GM23338 (cell line): ENCODE results near the gene FAF1. TPM values are rescaled to one million over a fixed set of nuclear protein-coding genes. Genes with fewer than 3 reads are reported as not detected.

ENCODE experiments used
- ATAC-seq: fragments of 200-7000 bp; cut with Tn5 transposase; 3 replicates; pipeline ENCODE4 v1.9.1; 2020
- DNase-seq: peaks from one replicate; pipeline ENCODE4 v3.0.0-alpha.2; 2015; ENCODE audit warnings: low spot score
- H2AFZ ChIP-seq: fragments of 200-600 bp; sonication (generic); 2 replicates; pipeline ENCODE4 v1.8.0; 2016; ENCODE audit warnings: antibody characterized with exemption, mild to moderate bottlenecking, moderate library complexity
- H3F3A ChIP-seq: fragments of 200-600 bp; sonication (generic); replicated peaks from 2 replicates; pipeline ENCODE4 v1.8.0; 2017; ENCODE audit warnings: antibody characterized with exemption, mixed run types, low read depth
- H3K27ac ChIP-seq: fragments of 200-600 bp; sonication (generic); 2 replicates; pipeline ENCODE4 v1.6.1; 2016; ENCODE audit warnings: low read depth
- H3K27me3 ChIP-seq: fragments of 200-600 bp; sonication (generic); 2 replicates; pipeline ENCODE4 v1.8.0; 2016; ENCODE audit warnings: mild to moderate bottlenecking, mixed run types, moderate library complexity; ENCODE audit not compliant: insufficient read depth
- H3K36me3 ChIP-seq: fragments of 200-600 bp; sonication (generic); 2 replicates; pipeline ENCODE4 v1.8.0; 2016; ENCODE audit warnings: mild to moderate bottlenecking; ENCODE audit not compliant: insufficient read depth
- H3K4me1 ChIP-seq: fragments of 200-600 bp; sonication (generic); 2 replicates; pipeline ENCODE4 v1.8.0; 2016; ENCODE audit warnings: mild to moderate bottlenecking, moderate library complexity; ENCODE audit not compliant: insufficient read depth
- H3K4me2 ChIP-seq: fragments of 200-600 bp; sonication (generic); 2 replicates; pipeline ENCODE4 v1.7.1; 2017; ENCODE audit warnings: mixed run types
- H3K4me3 ChIP-seq: fragments of 200-600 bp; sonication (generic); 2 replicates; pipeline ENCODE4 v1.6.1; 2016; ENCODE audit warnings: mixed run types
- H3K79me2 ChIP-seq: fragments of 200-600 bp; sonication (generic); replicated peaks from 2 replicates; pipeline ENCODE4 v1.8.0; 2017; ENCODE audit warnings: mild to moderate bottlenecking; ENCODE audit not compliant: insufficient read depth
- H3K9me2 ChIP-seq: fragments of 200-600 bp; sonication (generic); 2 replicates; pipeline ENCODE4 v1.8.0; 2017; ENCODE audit not compliant: insufficient read depth
- H4K20me1 ChIP-seq: fragments of 200-600 bp; sonication (generic); replicated peaks from 2 replicates; pipeline ENCODE4 v1.8.0; 2017; ENCODE audit warnings: mild to moderate bottlenecking; ENCODE audit not compliant: insufficient read depth
- H3K27ac Mint-ChIP-seq: 2 replicates; pipeline ENCODE4 v1.8.0; 2020; ENCODE audit warnings: inconsistent platforms, mild to moderate bottlenecking, moderate library complexity, mixed read lengths
- H3K27me3 Mint-ChIP-seq: 3 replicates; pipeline ENCODE4 v1.8.0; 2022; ENCODE audit warnings: low read depth, mild to moderate bottlenecking, moderate library complexity, mixed read lengths, inconsistent platforms; ENCODE audit not compliant: insufficient read depth, poor library complexity
- H3K36me3 Mint-ChIP-seq: 3 replicates; pipeline ENCODE4 v1.8.0; 2021; ENCODE audit warnings: low read depth, mild to moderate bottlenecking, inconsistent platforms, moderate library complexity, mixed read lengths
- H3K4me1 Mint-ChIP-seq: 3 replicates; pipeline ENCODE4 v1.8.0; 2020; ENCODE audit warnings: mild to moderate bottlenecking, inconsistent platforms, mixed read lengths
- H3K4me3 Mint-ChIP-seq: 3 replicates; pipeline ENCODE4 v1.8.0; 2021; ENCODE audit warnings: moderate library complexity, mild to moderate bottlenecking, inconsistent platforms, mixed read lengths
- H3K9me3 Mint-ChIP-seq: 3 replicates; pipeline ENCODE4 v1.8.0; 2020; ENCODE audit warnings: moderate library complexity, mild to moderate bottlenecking, inconsistent platforms, mixed read lengths
- CTCF ChIP-seq, 2 experiments: fragments of 200-600 bp in 1 of 2; sonication (generic) in 1 of 2; conservative IDR thresholded peaks; 2 replicates each; pipeline versions ENCODE4 v1.5.1 to v1.6.1; 2016 to 2017; ENCODE audit warnings: antibody characterized with exemption in 2 of 2, low read depth in 2 of 2, mild to moderate bottlenecking in 2 of 2, moderate library complexity in 1 of 2
- ETS1 ChIP-seq: IDR thresholded peaks from 2 replicates; pipeline ENCODE4 v1.6.1; 2016; ENCODE audit warnings: antibody characterized with exemption
- EZH2 ChIP-seq: fragments of 200-600 bp; sonication (generic); IDR thresholded peaks from one replicate; pipeline ENCODE4 v1.8.0; 2017; ENCODE audit warnings: antibody characterized with exemption, mild to moderate bottlenecking, low read depth; ENCODE audit not compliant: unreplicated experiment
- EZH2phosphoT487 ChIP-seq: fragments of 200-600 bp; sonication (generic); IDR thresholded peaks from one replicate; pipeline ENCODE4 v1.8.1; 2018; ENCODE audit warnings: antibody characterized with exemption; ENCODE audit not compliant: unreplicated experiment
- STAT1 ChIP-seq: IDR thresholded peaks from one replicate; pipeline ENCODE4 v1.6.1; 2016; ENCODE audit warnings: antibody characterized with exemption; ENCODE audit not compliant: unreplicated experiment
- ZNF114 ChIP-seq: fragments of 250-450 bp; sonication (Bioruptor Pico); IDR thresholded peaks from 2 replicates; pipeline ENCODE4 v1.5.0; 2020; ENCODE audit warnings: mild to moderate bottlenecking, moderate library complexity
- ZNF462 ChIP-seq: fragments of 250-450 bp; sonication (Bioruptor Pico); IDR thresholded peaks from 2 replicates; pipeline ENCODE4 v1.5.0; 2020; ENCODE audit warnings: mild to moderate bottlenecking, moderate library complexity
- polyA plus RNA-seq: library from polyadenylated mRNA; unstranded; fragments of >200 nt; fragmentation: Nextera tagmentation; extraction: Ambion mirVana; gene quantifications from 2 replicates; pipeline ENCODE4 v1.2.1, GENCODE V29; 2016
- total RNA-seq: library from RNA; depleted of rRNA; stranded (reverse); fragments of >200 nt; shearing (Covaris generic); gene quantifications from 2 replicates; pipeline ENCODE4 v1.2.3, GENCODE V29; 2014

Gene FAF1
- total and polyA plus RNA-seq, 2 experiments from 2014 or later = 24.1 to 53.2 TPM

- H3K9me2 ChIP-seq = no peaks in the 10 kb centered on the region
- H3K4me1 Mint-ChIP-seq = no peaks in the 10 kb centered on the region
- no peaks in the 10 kb centered on the region for H3K27me3 Mint-ChIP-seq
- H3K27ac ChIP-seq = no peak overlapping the region
- H3K27me3 ChIP-seq = no peaks in the 10 kb centered on the region
- no peak overlapping the region for H3K27ac Mint-ChIP-seq
- H4K20me1 ChIP-seq = no peaks in the 10 kb centered on the region
- H2AFZ ChIP-seq = no peak overlapping the region
- no peaks in the 10 kb centered on the region for H3K36me3 ChIP-seq
- H3K4me1 ChIP-seq = no peaks in the 10 kb centered on the region
- H3K4me3 ChIP-seq = no peak overlapping the region
- H3K4me3 Mint-ChIP-seq = no peak overlapping the region
- ATAC-seq (no peak), DNase-seq (no peak)
- no peaks in the 10 kb centered on the region for H3K9me3 Mint-ChIP-seq
- no peak for TF ChIP-seq ZNF462 (CRISPR knock-in tag)
- no peak for TF ChIP-seq EZH2
- no peak for TF ChIP-seq CTCF (conservative IDR thresholded peaks at IDR 0.05; ENCODE audit: low read depth in 2 of 2)
- no peak for TF ChIP-seq STAT1
- no peak for TF ChIP-seq ETS1
- no peak for TF ChIP-seq ZNF114
- TF ChIP-seq EZH2phosphoT487 = no peak
- no peak overlapping the region for H3K4me2 ChIP-seq
- no peaks in the 10 kb centered on the region for H3F3A ChIP-seq
- H3K36me3 Mint-ChIP-seq = no peaks in the 10 kb centered on the region
- no peaks in the 10 kb centered on the region for H3K79me2 ChIP-seq
Measured at GRCh38 chr1:50994997-50995396, 34.9 kb upstream of the FAF1 start.
